ENCODE data around the gene HK1.
A peak's percentile ranks its signal among the peaks of the same experiment; 100 is the strongest.

HK1 gene

DNA sequence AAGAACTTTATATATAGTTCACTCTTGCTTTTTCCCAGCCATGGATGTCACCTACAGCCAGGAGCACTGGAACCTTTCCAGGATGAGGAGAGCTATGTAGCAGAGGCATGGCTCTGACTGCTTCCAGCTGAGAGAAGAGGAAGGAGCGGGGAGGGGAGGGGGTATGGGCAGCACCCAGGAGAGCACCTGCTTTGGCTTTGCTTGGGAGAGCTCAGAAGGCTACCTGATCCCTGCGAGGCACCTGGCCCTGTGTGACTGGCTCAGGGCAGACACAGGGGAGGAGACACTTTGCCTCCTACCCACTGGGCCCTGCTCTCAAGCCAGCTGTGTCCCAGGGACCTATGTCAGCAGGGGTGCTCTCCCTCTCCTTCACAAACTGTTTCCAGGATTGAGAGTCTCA lies 67.1 kb downstream of the HK1 start:
- Histone ChIP-seq H3K36me3 (ENCODE audit: control insufficient read depth, insufficient read depth, low read length) (no peaks in the 10 kb centered on the region), H3K4me3 (ENCODE audit: low read length) (no peak overlapping the region), H3K18ac (ENCODE audit: low read length) (no peak overlapping the region), H3K23ac (ENCODE audit: low read length) (no peak overlapping the region), H2BK120ac (ENCODE audit: low read depth, low read length) (no peak overlapping the region), H3K4me2 (ENCODE audit: low read length) (no peak overlapping the region), H2AK5ac (ENCODE audit: low read length) (no peak overlapping the region), H3K27ac (ENCODE audit: low read depth, low read length) (peak overlapping the region; percentile 47), H3K9ac (ENCODE audit: low read length) (no peak overlapping the region), H3K56ac (ENCODE audit: low read length) (peak overlapping the region; percentile 45), H3K79me1 (ENCODE audit: low read length) (peaks cover 25% of the 10 kb centered on the region), H3K4ac (ENCODE audit: low read depth, low read length) (no peak overlapping the region), H3K79me2 (ENCODE audit: control insufficient read depth, insufficient read depth, low read length) (peaks cover 75% of the 10 kb centered on the region), H3K27me3 (ENCODE audit: insufficient read depth, low read length, poor library complexity) (no peaks in the 10 kb centered on the region), H4K8ac (ENCODE audit: low read depth, low read length) (no peak overlapping the region), H2BK5ac (ENCODE audit: low read length) (peak overlapping the region; percentile 20), H2BK15ac (replicated peaks; ENCODE audit: low read depth) (no peak overlapping the region), H4K5ac (ENCODE audit: low read length) (no peak overlapping the region), H3K4me1 (ENCODE audit: control insufficient read depth, low read depth, low read length) (peaks cover 18% of the 10 kb centered on the region)
- DNase-seq: no peak
- no CpG with 5 or more reads among the region's 2 CpGs for WGBS (ENCODE audit: extremely low coverage, insufficient coverage, low lambda C conversion rate)

DNA sequence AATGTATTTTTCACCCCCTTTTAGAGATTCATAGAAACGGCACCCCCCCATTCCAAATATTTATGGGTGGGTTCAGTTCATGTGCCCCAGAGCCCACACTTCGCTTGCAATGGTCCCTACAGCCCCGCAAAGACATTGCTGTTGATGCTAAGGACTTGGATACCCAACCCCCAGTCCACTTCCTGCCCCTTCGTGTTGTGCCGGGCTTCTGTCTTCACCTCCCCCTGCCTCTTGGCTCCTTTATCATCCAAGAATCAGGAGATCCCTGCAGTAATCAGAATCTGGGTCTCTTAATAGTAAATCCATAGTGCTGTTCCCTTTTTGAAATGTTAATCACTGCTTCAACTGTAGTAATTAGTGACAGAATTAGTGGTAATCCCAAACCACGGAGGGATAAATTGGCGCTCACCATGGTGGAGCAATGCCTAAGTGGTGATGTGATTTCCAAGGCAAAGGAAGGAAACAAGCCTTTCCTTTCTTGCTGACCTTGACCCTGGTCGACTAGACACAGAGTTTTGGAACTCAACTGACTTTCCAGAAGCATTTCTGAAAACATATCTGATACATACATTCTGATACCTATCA lies 67.7 kb downstream of the HK1 start:
- no peak overlapping the region for H2AK5ac ChIP-seq (ENCODE audit: low read length)
- H3K27me3 ChIP-seq (ENCODE audit: insufficient read depth, low read length, poor library complexity): no peaks in the 10 kb centered on the region
- H3K18ac ChIP-seq (ENCODE audit: low read length): no peak overlapping the region
- H3K9ac ChIP-seq (ENCODE audit: low read length): no peak overlapping the region
- H3K27ac ChIP-seq (ENCODE audit: low read depth, low read length): peak overlapping the region; percentile 47
- H3K4me1 ChIP-seq (ENCODE audit: control insufficient read depth, low read depth, low read length): peaks cover 18% of the 10 kb centered on the region
- peak; percentile 80 for DNase-seq
- H4K5ac ChIP-seq (ENCODE audit: low read length): no peak overlapping the region
- H3K79me2 ChIP-seq (ENCODE audit: control insufficient read depth, insufficient read depth, low read length): peaks cover 70% of the 10 kb centered on the region
- H2BK5ac ChIP-seq (ENCODE audit: low read length): no peak overlapping the region
- no peak overlapping the region for H2BK15ac ChIP-seq (replicated peaks; ENCODE audit: low read depth)
- no peak overlapping the region for H2BK120ac ChIP-seq (ENCODE audit: low read depth, low read length)
- H3K4ac ChIP-seq (ENCODE audit: low read depth, low read length): no peak overlapping the region
- WGBS (ENCODE audit: extremely low coverage, insufficient coverage, low lambda C conversion rate): no CpG with 5 or more reads among the region's 8 CpGs
- peaks cover 23% of the 10 kb centered on the region for H3K79me1 ChIP-seq (ENCODE audit: low read length)
- H3K56ac ChIP-seq (ENCODE audit: low read length): no peak overlapping the region
- H3K23ac ChIP-seq (ENCODE audit: low read length): no peak overlapping the region
- no peak overlapping the region for H4K8ac ChIP-seq (ENCODE audit: low read depth, low read length)
- no peak overlapping the region for H3K4me2 ChIP-seq (ENCODE audit: low read length)
- H3K4me3 ChIP-seq (ENCODE audit: low read length): no peak overlapping the region
- no peaks in the 10 kb centered on the region for H3K36me3 ChIP-seq (ENCODE audit: control insufficient read depth, insufficient read depth, low read length)

DNA sequence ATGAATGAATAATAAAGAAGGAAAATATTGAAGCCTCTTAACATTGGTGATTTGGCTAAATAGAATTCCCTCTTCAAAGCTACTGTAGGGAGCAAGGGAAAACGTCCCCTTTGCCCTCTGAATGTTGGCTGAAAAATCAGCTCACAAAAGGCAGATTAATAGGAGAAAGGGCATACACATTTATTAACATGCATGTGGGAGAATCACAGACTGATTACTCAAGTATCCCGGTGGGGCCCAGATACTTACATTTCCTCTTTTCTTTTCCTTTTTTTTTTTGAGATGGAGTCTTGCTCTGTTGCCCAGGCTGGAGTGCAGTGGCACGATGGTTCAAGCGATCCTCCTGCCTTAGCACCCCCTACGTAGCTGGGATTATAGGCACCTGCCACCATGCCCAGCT lies 68.5 kb downstream of the HK1 start:
- Histone ChIP-seq H3K4me2 (ENCODE audit: low read length) (no peak overlapping the region), H4K8ac (ENCODE audit: low read depth, low read length) (no peak overlapping the region), H2BK15ac (replicated peaks; ENCODE audit: low read depth) (no peak overlapping the region), H3K27me3 (ENCODE audit: insufficient read depth, low read length, poor library complexity) (no peaks in the 10 kb centered on the region), H3K4me1 (ENCODE audit: control insufficient read depth, low read depth, low read length) (peaks cover 18% of the 10 kb centered on the region), H2AK5ac (ENCODE audit: low read length) (no peak overlapping the region), H3K79me1 (ENCODE audit: low read length) (peaks cover 27% of the 10 kb centered on the region), H3K4ac (ENCODE audit: low read depth, low read length) (no peak overlapping the region), H3K79me2 (ENCODE audit: control insufficient read depth, insufficient read depth, low read length) (peaks cover 67% of the 10 kb centered on the region), H3K56ac (ENCODE audit: low read length) (no peak overlapping the region), H3K36me3 (ENCODE audit: control insufficient read depth, insufficient read depth, low read length) (no peaks in the 10 kb centered on the region), H3K23ac (ENCODE audit: low read length) (no peak overlapping the region), H2BK120ac (ENCODE audit: low read depth, low read length) (no peak overlapping the region), H3K27ac (ENCODE audit: low read depth, low read length) (no peak overlapping the region), H3K4me3 (ENCODE audit: low read length) (no peak overlapping the region), H3K9ac (ENCODE audit: low read length) (no peak overlapping the region), H4K5ac (ENCODE audit: low read length) (no peak overlapping the region), H2BK5ac (ENCODE audit: low read length) (no peak overlapping the region), H3K18ac (ENCODE audit: low read length) (no peak overlapping the region)
- WGBS (ENCODE audit: extremely low coverage, insufficient coverage, low lambda C conversion rate): no CpG with 5 or more reads among the region's 5 CpGs
- DNase-seq: no peak

- Histone ChIP-seq H3K23ac (ENCODE audit: low read length) (no peak overlapping the region), H2BK15ac (replicated peaks; ENCODE audit: low read depth) (no peak overlapping the region), H3K4me2 (ENCODE audit: low read length) (no peak overlapping the region), H4K8ac (ENCODE audit: low read depth, low read length) (no peak overlapping the region), H4K5ac (ENCODE audit: low read length) (no peak overlapping the region), H2BK120ac (ENCODE audit: low read depth, low read length) (no peak overlapping the region), H3K79me2 (ENCODE audit: control insufficient read depth, insufficient read depth, low read length) (peaks cover 63% of the 10 kb centered on the region), H3K36me3 (ENCODE audit: control insufficient read depth, insufficient read depth, low read length) (no peaks in the 10 kb centered on the region), H3K18ac (ENCODE audit: low read length) (no peak overlapping the region), H3K56ac (ENCODE audit: low read length) (no peak overlapping the region), H3K9ac (ENCODE audit: low read length) (no peak overlapping the region), H3K27ac (ENCODE audit: low read depth, low read length) (no peak overlapping the region), H3K4me1 (ENCODE audit: control insufficient read depth, low read depth, low read length) (peaks cover 15% of the 10 kb centered on the region), H3K27me3 (ENCODE audit: insufficient read depth, low read length, poor library complexity) (no peaks in the 10 kb centered on the region), H3K4me3 (ENCODE audit: low read length) (no peak overlapping the region), H2BK5ac (ENCODE audit: low read length) (no peak overlapping the region), H2AK5ac (ENCODE audit: low read length) (no peak overlapping the region), H3K4ac (ENCODE audit: low read depth, low read length) (no peak overlapping the region), H3K79me1 (ENCODE audit: low read length) (peaks cover 23% of the 10 kb centered on the region)
- no peak for DNase-seq
- no CpG with 5 or more reads among the region's 10 CpGs for WGBS (ENCODE audit: extremely low coverage, insufficient coverage, low lambda C conversion rate)
These were observed 70.7 kb downstream of the HK1 start for GRCh38 chr10:69348816-69349541.

GRCh38 chr10:69349542-69349888 lies 71.2 kb downstream of the HK1 start:
- H3K4ac ChIP-seq (ENCODE audit: low read depth, low read length): no peak overlapping the region
- H3K79me2 ChIP-seq (ENCODE audit: control insufficient read depth, insufficient read depth, low read length): peaks cover 67% of the 10 kb centered on the region
- H3K79me1 ChIP-seq (ENCODE audit: low read length): peaks cover 24% of the 10 kb centered on the region
- H3K4me1 ChIP-seq (ENCODE audit: control insufficient read depth, low read depth, low read length): peaks cover 14% of the 10 kb centered on the region
- no peak overlapping the region for H4K5ac ChIP-seq (ENCODE audit: low read length)
- H3K27ac ChIP-seq (ENCODE audit: low read depth, low read length): no peak overlapping the region
- H3K27me3 ChIP-seq (ENCODE audit: insufficient read depth, low read length, poor library complexity): no peaks in the 10 kb centered on the region
- no peak overlapping the region for H4K8ac ChIP-seq (ENCODE audit: low read depth, low read length)
- no peak overlapping the region for H3K56ac ChIP-seq (ENCODE audit: low read length)
- DNase-seq: no peak
- no peak overlapping the region for H2BK120ac ChIP-seq (ENCODE audit: low read depth, low read length)
- no peak overlapping the region for H3K4me3 ChIP-seq (ENCODE audit: low read length)
- no peak overlapping the region for H3K4me2 ChIP-seq (ENCODE audit: low read length)
- no peak overlapping the region for H2BK15ac ChIP-seq (replicated peaks; ENCODE audit: low read depth)
- H2AK5ac ChIP-seq (ENCODE audit: low read length): no peak overlapping the region
- H3K36me3 ChIP-seq (ENCODE audit: control insufficient read depth, insufficient read depth, low read length): no peaks in the 10 kb centered on the region
- H3K9ac ChIP-seq (ENCODE audit: low read length): no peak overlapping the region
- H3K23ac ChIP-seq (ENCODE audit: low read length): no peak overlapping the region
- WGBS (ENCODE audit: extremely low coverage, insufficient coverage, low lambda C conversion rate): no CpG with 5 or more reads among the region's 3 CpGs
- no peak overlapping the region for H3K18ac ChIP-seq (ENCODE audit: low read length)
- H2BK5ac ChIP-seq (ENCODE audit: low read length): no peak overlapping the region

GRCh38 chr10:69351589-69351988 lies 73.3 kb downstream of the HK1 start:
- Histone ChIP-seq H4K5ac (ENCODE audit: low read length) (no peak overlapping the region), H2BK5ac (ENCODE audit: low read length) (no peak overlapping the region), H3K23ac (ENCODE audit: low read length) (no peak overlapping the region), H3K79me1 (ENCODE audit: low read length) (peaks cover 23% of the 10 kb centered on the region), H3K4me2 (ENCODE audit: low read length) (no peak overlapping the region), H3K9ac (ENCODE audit: low read length) (no peak overlapping the region), H3K4ac (ENCODE audit: low read depth, low read length) (no peak overlapping the region), H3K27ac (ENCODE audit: low read depth, low read length) (no peak overlapping the region), H4K8ac (ENCODE audit: low read depth, low read length) (no peak overlapping the region), H2BK15ac (replicated peaks; ENCODE audit: low read depth) (no peak overlapping the region), H3K4me3 (ENCODE audit: low read length) (no peak overlapping the region), H2BK120ac (ENCODE audit: low read depth, low read length) (no peak overlapping the region), H3K4me1 (ENCODE audit: control insufficient read depth, low read depth, low read length) (no peaks in the 10 kb centered on the region), H3K56ac (ENCODE audit: low read length) (no peak overlapping the region), H3K36me3 (ENCODE audit: control insufficient read depth, insufficient read depth, low read length) (no peaks in the 10 kb centered on the region), H3K18ac (ENCODE audit: low read length) (no peak overlapping the region), H3K27me3 (ENCODE audit: insufficient read depth, low read length, poor library complexity) (no peaks in the 10 kb centered on the region), H3K79me2 (ENCODE audit: control insufficient read depth, insufficient read depth, low read length) (peaks cover 59% of the 10 kb centered on the region), H2AK5ac (ENCODE audit: low read length) (no peak overlapping the region)
- DNase-seq: no peak
- WGBS (ENCODE audit: extremely low coverage, insufficient coverage, low lambda C conversion rate): 100% methylated on average over 1 of the region's 4 CpGs

All from mesendoderm (in vitro differentiated cells).